SK-N-SH treated with all-trans-retinoic acid at 6 μM for 48 hours (cell line): ENCODE results near the gene LAGE3.

ENCODE experiments used
- ATAC-seq: fragments of 200-7000 bp; cut with Tn5 transposase; 3 replicates; pipeline ENCODE4 v1.9.1; 2020; ENCODE audit warnings: mild to moderate bottlenecking, moderate library complexity
- ARNTL ChIP-seq: fragments of 450-650 bp; formaldehyde crosslinking; IDR thresholded peaks from 2 replicates; pipeline ENCODE4 v1.5.0; 2020; ENCODE audit warnings: low read depth, mild to moderate bottlenecking, moderate library complexity, borderline replicate concordance
- BACH2 ChIP-seq: fragments of 250-450 bp; sonication (Bioruptor Pico); IDR thresholded peaks from 2 replicates; pipeline ENCODE4 v1.9.0; 2021; ENCODE audit warnings: mild to moderate bottlenecking, borderline replicate concordance
- CSDC2 ChIP-seq: fragments of 250-450 bp; sonication (Bioruptor Pico); IDR thresholded peaks from 2 replicates; pipeline ENCODE4 v1.5.0; 2020; ENCODE audit warnings: mild to moderate bottlenecking, moderate library complexity
- ESRRG ChIP-seq: fragments of 250-450 bp; sonication (Bioruptor Pico); IDR thresholded peaks from 2 replicates; pipeline ENCODE4 v1.6.1; 2021; ENCODE audit warnings: mild to moderate bottlenecking
- GLIS3 ChIP-seq: fragments of 250-450 bp; sonication (Bioruptor Pico); IDR thresholded peaks from 2 replicates; pipeline ENCODE4 v1.5.0; 2020; ENCODE audit warnings: mild to moderate bottlenecking, moderate library complexity
- ISL1 ChIP-seq: fragments of 250-450 bp; sonication (Bioruptor Pico); IDR thresholded peaks from 2 replicates; pipeline ENCODE4 v2.1.2; 2022; ENCODE audit warnings: mild to moderate bottlenecking, moderate library complexity
- OSR1 ChIP-seq: fragments of 250-450 bp; sonication (Bioruptor Pico); IDR thresholded peaks from 2 replicates; pipeline ENCODE4 v1.8.0; 2022; ENCODE audit warnings: moderate library complexity, mild to moderate bottlenecking, inconsistent platforms
- PPARA ChIP-seq: fragments of 250-450 bp; sonication (Bioruptor Pico); IDR thresholded peaks from 2 replicates; pipeline ENCODE4 v1.5.0; 2020; ENCODE audit warnings: mild to moderate bottlenecking, borderline replicate concordance
- RARB ChIP-seq: fragments of 250-450 bp; sonication (Bioruptor Pico); IDR thresholded peaks from 2 replicates; pipeline ENCODE4 v1.8.0; 2021; ENCODE audit warnings: mild to moderate bottlenecking, moderate library complexity
- SNAI2 ChIP-seq: fragments of 250-450 bp; sonication (Bioruptor Pico); IDR thresholded peaks from 2 replicates; pipeline ENCODE4 v1.5.0; 2020; ENCODE audit warnings: mild to moderate bottlenecking, moderate library complexity
- TCF4 ChIP-seq: fragments of 250-450 bp; sonication (Bioruptor Pico); IDR thresholded peaks from 2 replicates; pipeline ENCODE4 v1.8.0; 2021; ENCODE audit warnings: mild to moderate bottlenecking, moderate library complexity, borderline replicate concordance
- TOX ChIP-seq: fragments of 250-450 bp; sonication (Bioruptor Pico); IDR thresholded peaks from 2 replicates; pipeline ENCODE4 v1.8.0; 2021; ENCODE audit warnings: mild to moderate bottlenecking, moderate library complexity, borderline replicate concordance
- ZFP3 ChIP-seq: fragments of 250-450 bp; sonication (Bioruptor Pico); IDR thresholded peaks from 2 replicates; pipeline ENCODE4 v1.5.0; 2020; ENCODE audit warnings: mild to moderate bottlenecking, moderate library complexity
- ZFP30 ChIP-seq: fragments of 450-650 bp; formaldehyde crosslinking; IDR thresholded peaks from 2 replicates; pipeline ENCODE4 v1.5.0; 2022; ENCODE audit warnings: mild to moderate bottlenecking, moderate library complexity
- ZNF565 ChIP-seq: fragments of 450-650 bp; formaldehyde crosslinking; conservative IDR thresholded peaks from 2 replicates; pipeline ENCODE4 v1.5.0; 2020; ENCODE audit warnings: low read depth, mild to moderate bottlenecking, moderate library complexity
- ZNF70 ChIP-seq: fragments of 450-650 bp; formaldehyde crosslinking; IDR thresholded peaks from 2 replicates; pipeline ENCODE4 v1.5.0; 2020; ENCODE audit warnings: mild to moderate bottlenecking, moderate library complexity
- ZNF8 ChIP-seq: fragments of 450-650 bp; formaldehyde crosslinking; IDR thresholded peaks from 2 replicates; pipeline ENCODE4 v1.5.0; 2020; ENCODE audit warnings: mild to moderate bottlenecking, moderate library complexity
- TF ChIP-seq, protein P1 (sequence below): fragments of 250-450 bp; sonication (Bioruptor Pico); IDR thresholded peaks from 2 replicates; pipeline ENCODE4 v1.8.0; 2020; ENCODE audit warnings: mild to moderate bottlenecking, moderate library complexity, borderline replicate concordance
- TF ChIP-seq, protein P2 (sequence below): fragments of 250-450 bp; sonication (Bioruptor Pico); IDR thresholded peaks from 2 replicates; pipeline ENCODE4 v1.5.1; 2020; ENCODE audit warnings: low read depth, mild to moderate bottlenecking, moderate library complexity
- TF ChIP-seq, protein P3 (sequence below): fragments of 250-450 bp; sonication (Bioruptor Pico); IDR thresholded peaks from 2 replicates; pipeline ENCODE4 v1.5.0; 2020; ENCODE audit warnings: mild to moderate bottlenecking, moderate library complexity
- TF ChIP-seq, protein P4 (sequence below): fragments of 250-450 bp; sonication (Bioruptor Pico); IDR thresholded peaks from 2 replicates; pipeline ENCODE4 v1.5.1; 2021; ENCODE audit warnings: mild to moderate bottlenecking, moderate library complexity
- TF ChIP-seq, protein P5 (sequence below): fragments of 250-450 bp; sonication (Bioruptor Pico); IDR thresholded peaks from 2 replicates; pipeline ENCODE4 v1.8.0; 2021; ENCODE audit warnings: low read depth, mild to moderate bottlenecking, moderate library complexity, borderline replicate concordance

The LAGE3 gene

DNA sequence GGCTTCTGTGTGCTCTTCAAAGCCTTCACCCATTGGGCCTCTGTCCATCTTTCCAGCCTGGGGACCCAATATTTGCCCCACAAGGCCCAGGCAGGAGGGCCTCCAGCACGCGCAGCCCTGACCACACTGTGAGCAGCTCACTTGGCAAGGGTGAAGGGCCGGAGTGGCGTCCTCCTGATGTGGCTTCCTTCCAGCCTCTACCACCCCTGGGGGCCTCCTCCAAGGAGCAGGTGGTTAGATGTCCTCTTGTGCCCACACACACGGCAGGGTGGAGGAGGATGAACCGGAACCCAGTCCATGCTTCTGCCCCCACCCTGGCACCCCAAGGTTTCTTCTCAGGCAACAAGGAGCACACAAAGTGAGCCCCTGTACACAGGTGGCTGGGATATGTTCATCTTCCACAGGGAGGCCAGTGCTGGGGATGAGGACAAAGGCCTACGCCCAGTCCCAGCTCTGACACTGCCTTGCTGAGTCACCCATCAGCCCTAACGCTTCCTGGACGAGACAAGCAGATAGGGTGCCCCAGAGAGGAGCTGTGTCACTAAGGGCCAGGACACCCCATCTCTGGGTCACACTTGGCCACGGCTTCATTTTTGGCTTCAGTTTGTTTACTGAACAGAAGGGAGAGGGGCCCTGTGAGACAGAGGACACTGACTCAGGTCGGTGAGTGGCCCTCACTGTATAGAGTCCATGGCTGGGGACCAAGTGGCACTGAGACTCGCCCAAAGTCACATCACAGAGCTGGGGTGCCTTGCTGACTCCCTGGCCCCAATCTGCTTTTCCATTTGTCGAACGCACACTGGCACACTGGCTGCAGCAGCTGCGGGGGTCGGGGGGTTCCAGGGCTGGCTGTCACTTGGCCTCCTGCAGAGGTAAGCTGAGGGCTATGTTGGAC lies 5.4 kb upstream of the LAGE3 start:
- no peak for TF ChIP-seq ZNF565 (CRISPR knock-in tag)
- TF ChIP-seq, protein P1, sequence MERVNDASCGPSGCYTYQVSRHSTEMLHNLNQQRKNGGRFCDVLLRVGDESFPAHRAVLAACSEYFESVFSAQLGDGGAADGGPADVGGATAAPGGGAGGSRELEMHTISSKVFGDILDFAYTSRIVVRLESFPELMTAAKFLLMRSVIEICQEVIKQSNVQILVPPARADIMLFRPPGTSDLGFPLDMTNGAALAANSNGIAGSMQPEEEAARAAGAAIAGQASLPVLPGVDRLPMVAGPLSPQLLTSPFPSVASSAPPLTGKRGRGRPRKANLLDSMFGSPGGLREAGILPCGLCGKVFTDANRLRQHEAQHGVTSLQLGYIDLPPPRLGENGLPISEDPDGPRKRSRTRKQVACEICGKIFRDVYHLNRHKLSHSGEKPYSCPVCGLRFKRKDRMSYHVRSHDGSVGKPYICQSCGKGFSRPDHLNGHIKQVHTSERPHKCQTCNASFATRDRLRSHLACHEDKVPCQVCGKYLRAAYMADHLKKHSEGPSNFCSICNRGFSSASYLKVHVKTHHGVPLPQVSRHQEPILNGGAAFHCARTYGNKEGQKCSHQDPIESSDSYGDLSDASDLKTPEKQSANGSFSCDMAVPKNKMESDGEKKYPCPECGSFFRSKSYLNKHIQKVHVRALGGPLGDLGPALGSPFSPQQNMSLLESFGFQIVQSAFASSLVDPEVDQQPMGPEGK (CRISPR knock-in tag), result no peak
- TF ChIP-seq SNAI2, result no peak
- TF ChIP-seq ZFP3 (CRISPR knock-in tag), result no peak
- TF ChIP-seq PPARA (CRISPR knock-in tag), result no peak
- no peak for TF ChIP-seq ARNTL (CRISPR knock-in tag)
- TF ChIP-seq TOX (CRISPR knock-in tag), result no peak
- TF ChIP-seq ISL1, result no peak
- no peak for TF ChIP-seq RARB
- no peak for TF ChIP-seq ZNF70
- TF ChIP-seq, protein P2, sequence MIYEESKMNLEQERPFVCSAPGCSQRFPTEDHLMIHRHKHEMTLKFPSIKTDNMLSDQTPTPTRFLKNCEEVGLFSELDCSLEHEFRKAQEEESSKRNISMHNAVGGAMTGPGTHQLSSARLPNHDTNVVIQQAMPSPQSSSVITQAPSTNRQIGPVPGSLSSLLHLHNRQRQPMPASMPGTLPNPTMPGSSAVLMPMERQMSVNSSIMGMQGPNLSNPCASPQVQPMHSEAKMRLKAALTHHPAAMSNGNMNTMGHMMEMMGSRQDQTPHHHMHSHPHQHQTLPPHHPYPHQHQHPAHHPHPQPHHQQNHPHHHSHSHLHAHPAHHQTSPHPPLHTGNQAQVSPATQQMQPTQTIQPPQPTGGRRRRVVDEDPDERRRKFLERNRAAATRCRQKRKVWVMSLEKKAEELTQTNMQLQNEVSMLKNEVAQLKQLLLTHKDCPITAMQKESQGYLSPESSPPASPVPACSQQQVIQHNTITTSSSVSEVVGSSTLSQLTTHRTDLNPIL (CRISPR knock-in tag), result no peak
- TF ChIP-seq, protein P3, sequence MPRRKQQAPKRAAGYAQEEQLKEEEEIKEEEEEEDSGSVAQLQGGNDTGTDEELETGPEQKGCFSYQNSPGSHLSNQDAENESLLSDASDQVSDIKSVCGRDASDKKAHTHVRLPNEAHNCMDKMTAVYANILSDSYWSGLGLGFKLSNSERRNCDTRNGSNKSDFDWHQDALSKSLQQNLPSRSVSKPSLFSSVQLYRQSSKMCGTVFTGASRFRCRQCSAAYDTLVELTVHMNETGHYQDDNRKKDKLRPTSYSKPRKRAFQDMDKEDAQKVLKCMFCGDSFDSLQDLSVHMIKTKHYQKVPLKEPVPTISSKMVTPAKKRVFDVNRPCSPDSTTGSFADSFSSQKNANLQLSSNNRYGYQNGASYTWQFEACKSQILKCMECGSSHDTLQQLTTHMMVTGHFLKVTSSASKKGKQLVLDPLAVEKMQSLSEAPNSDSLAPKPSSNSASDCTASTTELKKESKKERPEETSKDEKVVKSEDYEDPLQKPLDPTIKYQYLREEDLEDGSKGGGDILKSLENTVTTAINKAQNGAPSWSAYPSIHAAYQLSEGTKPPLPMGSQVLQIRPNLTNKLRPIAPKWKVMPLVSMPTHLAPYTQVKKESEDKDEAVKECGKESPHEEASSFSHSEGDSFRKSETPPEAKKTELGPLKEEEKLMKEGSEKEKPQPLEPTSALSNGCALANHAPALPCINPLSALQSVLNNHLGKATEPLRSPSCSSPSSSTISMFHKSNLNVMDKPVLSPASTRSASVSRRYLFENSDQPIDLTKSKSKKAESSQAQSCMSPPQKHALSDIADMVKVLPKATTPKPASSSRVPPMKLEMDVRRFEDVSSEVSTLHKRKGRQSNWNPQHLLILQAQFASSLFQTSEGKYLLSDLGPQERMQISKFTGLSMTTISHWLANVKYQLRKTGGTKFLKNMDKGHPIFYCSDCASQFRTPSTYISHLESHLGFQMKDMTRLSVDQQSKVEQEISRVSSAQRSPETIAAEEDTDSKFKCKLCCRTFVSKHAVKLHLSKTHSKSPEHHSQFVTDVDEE (CRISPR knock-in tag), result no peak
- no peak for TF ChIP-seq BACH2
- TF ChIP-seq, protein P4, sequence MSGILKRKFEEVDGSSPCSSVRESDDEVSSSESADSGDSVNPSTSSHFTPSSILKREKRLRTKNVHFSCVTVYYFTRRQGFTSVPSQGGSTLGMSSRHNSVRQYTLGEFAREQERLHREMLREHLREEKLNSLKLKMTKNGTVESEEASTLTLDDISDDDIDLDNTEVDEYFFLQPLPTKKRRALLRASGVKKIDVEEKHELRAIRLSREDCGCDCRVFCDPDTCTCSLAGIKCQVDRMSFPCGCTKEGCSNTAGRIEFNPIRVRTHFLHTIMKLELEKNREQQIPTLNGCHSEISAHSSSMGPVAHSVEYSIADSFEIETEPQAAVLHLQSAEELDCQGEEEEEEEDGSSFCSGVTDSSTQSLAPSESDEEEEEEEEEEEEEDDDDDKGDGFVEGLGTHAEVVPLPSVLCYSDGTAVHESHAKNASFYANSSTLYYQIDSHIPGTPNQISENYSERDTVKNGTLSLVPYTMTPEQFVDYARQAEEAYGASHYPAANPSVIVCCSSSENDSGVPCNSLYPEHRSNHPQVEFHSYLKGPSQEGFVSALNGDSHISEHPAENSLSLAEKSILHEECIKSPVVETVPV, result no peak
- ATAC-seq, result no peak

DNA sequence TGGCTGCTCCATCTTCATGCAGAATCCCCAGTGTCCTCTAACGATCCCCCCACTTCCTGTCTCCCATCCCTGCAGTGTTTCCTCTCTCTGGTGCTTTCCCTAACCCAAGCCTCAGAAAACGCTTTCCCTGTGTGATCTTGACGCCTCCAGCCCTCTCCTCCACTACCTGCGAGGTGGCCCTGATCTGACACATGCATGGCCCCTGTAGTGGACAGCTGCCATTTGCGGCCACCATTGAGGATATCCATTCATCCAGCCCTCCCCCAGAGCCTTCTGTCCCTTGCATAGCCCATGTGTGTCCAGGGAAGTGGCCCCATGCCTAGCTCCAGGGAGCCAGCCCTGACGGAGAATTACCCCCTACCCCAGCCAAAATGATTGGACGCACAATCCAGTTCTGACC lies 4.2 kb upstream of the LAGE3 start:
- ATAC-seq, result no peak
- TF ChIP-seq ZFP30 (CRISPR knock-in tag) (no peak), ISL1 (no peak), GLIS3 (CRISPR knock-in tag) (no peak), ARNTL (CRISPR knock-in tag) (no peak)
- TF ChIP-seq, protein P1 (CRISPR knock-in tag), result no peak

DNA sequence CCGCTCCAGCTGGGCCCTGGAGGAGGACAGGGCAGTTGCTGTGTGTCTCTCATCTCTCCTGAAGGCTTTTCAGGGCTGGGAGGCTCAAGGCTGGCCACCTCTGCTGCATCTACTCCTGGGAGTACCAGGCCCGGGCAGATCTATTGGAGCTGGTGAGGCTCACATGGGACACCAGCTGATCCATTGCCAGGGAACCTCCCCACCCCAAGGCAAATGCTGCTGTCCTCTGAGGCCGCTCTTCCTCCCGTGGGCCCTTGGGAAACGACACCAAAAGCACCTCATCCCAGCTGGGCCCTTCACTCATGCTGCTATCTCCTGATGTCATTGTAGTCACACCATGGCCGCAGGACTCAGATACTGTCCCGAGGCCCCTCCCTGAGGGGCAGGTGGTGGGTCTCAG lies 3.7 kb upstream of the LAGE3 start:
- ATAC-seq, result no peak
- TF ChIP-seq ARNTL (CRISPR knock-in tag) (no peak), ZFP30 (CRISPR knock-in tag) (no peak), ISL1 (no peak), GLIS3 (CRISPR knock-in tag) (no peak), ZNF565 (CRISPR knock-in tag) (no peak)
- TF ChIP-seq, all 23 proteins: peak for 0

DNA sequence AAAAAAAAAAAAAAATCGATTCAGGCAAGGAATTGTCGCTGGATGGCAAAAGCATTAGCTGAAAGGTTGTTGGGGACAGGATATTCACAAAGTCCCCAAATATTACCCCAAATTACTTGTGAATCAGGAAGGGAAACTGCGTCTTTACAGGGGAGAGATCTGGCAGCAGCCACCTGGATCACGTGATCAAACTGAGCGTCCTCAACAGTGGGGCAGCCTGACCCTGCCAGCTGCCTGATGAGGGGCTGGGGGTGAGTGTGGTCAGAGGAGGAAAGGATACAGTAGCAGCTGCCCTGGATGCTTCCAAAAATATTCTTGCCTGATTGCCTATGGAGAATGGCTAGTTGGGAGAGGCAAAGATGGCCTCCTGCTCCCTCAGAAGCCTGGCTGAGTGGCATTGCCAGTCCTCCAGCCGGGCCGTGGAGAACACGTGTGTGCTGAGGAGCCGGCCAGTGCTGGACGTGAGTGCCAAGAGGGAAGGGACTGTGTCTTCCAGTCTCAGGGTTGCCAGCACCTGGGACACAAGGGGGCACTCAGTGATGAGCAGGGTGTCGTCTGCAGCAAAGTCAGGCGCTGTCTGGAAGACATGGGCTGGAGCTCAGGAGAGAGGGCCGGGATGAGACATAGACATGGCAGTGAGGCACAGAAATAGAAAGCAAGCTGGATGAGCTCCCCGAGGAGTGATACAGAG lies 3.0 kb upstream of the LAGE3 start:
- ATAC-seq, result no peak
- TF ChIP-seq ESRRG (CRISPR knock-in tag), result no peak
- TF ChIP-seq, protein P5, sequence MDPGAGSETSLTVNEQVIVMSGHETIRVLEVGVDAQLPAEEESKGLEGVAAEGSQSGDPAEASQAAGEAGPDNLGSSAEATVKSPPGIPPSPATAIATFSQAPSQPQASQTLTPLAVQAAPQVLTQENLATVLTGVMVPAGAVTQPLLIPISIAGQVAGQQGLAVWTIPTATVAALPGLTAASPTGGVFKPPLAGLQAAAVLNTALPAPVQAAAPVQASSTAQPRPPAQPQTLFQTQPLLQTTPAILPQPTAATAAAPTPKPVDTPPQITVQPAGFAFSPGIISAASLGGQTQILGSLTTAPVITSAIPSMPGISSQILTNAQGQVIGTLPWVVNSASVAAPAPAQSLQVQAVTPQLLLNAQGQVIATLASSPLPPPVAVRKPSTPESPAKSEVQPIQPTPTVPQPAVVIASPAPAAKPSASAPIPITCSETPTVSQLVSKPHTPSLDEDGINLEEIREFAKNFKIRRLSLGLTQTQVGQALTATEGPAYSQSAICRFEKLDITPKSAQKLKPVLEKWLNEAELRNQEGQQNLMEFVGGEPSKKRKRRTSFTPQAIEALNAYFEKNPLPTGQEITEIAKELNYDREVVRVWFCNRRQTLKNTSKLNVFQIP, result no peak
- no peak for TF ChIP-seq GLIS3 (CRISPR knock-in tag)
- no peak for TF ChIP-seq ZNF70
- no peak for TF ChIP-seq ZNF565 (CRISPR knock-in tag)
- no peak for TF ChIP-seq RARB
- no peak for TF ChIP-seq TCF4
- no peak for TF ChIP-seq CSDC2
- TF ChIP-seq ARNTL (CRISPR knock-in tag), result no peak
- TF ChIP-seq ZNF8, result no peak
- no peak for TF ChIP-seq TOX (CRISPR knock-in tag)
- no peak for TF ChIP-seq OSR1 (CRISPR knock-in tag)
- no peak for TF ChIP-seq BACH2
